ENCODE results near the gene RBM27. TPM values are rescaled to one million over a fixed set of nuclear protein-coding genes. Genes with fewer than 3 reads are reported as not detected.
A peak's percentile ranks its signal among the peaks of the same experiment; 100 is the strongest.

RBM27 gene
- polyA plus RNA-seq, 1 of the 3 experiments (the other 2 are of a cell fraction) = 8.2 TPM

- no peak for TF ChIP-seq RAD21 (IDR thresholded peaks at IDR 0.05; ENCODE audit: low read length)
- TF ChIP-seq RFX5 (IDR thresholded peaks at IDR 0.05; ENCODE audit: low read length) = no peak
- TF ChIP-seq MEF2A (IDR thresholded peaks at IDR 0.05; ENCODE audit: borderline replicate concordance, low read depth) = no peak
- TF ChIP-seq GATA2 (CRISPR knock-in tag; IDR thresholded peaks at IDR 0.05) = peak; percentile 96
- TF ChIP-seq, protein P1, sequence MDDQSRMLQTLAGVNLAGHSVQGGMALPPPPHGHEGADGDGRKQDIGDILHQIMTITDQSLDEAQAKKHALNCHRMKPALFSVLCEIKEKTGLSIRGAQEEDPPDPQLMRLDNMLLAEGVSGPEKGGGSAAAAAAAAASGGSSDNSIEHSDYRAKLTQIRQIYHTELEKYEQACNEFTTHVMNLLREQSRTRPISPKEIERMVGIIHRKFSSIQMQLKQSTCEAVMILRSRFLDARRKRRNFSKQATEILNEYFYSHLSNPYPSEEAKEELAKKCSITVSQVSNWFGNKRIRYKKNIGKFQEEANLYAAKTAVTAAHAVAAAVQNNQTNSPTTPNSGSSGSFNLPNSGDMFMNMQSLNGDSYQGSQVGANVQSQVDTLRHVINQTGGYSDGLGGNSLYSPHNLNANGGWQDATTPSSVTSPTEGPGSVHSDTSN (IDR thresholded peaks at IDR 0.05) = peak; percentile 100
- TF ChIP-seq CHD2 (IDR thresholded peaks at IDR 0.05; ENCODE audit: low read length, partially characterized antibody) = peak; percentile 96
- TF ChIP-seq MXI1 (IDR thresholded peaks at IDR 0.05; ENCODE audit: low read depth, low read length) = peak; percentile 92
- TF ChIP-seq ZBTB33 (IDR thresholded peaks at IDR 0.05; ENCODE audit: borderline replicate concordance, low read depth) = 0 out of 2 replicates have a peak, but pooled peaks have one; percentile 19
- TF ChIP-seq FOXM1 (IDR thresholded peaks at IDR 0.05; ENCODE audit: low read depth) = no peak
- peak; percentile 95 for TF ChIP-seq TAF1 (IDR thresholded peaks at IDR 0.05; ENCODE audit: borderline replicate concordance, low read depth, low read length)
- no peak for TF ChIP-seq GABPA (IDR thresholded peaks at IDR 0.05; ENCODE audit: low read depth)
- peak; percentile 72 for TF ChIP-seq ELF1 (IDR thresholded peaks at IDR 0.05)
- TF ChIP-seq, protein P2, sequence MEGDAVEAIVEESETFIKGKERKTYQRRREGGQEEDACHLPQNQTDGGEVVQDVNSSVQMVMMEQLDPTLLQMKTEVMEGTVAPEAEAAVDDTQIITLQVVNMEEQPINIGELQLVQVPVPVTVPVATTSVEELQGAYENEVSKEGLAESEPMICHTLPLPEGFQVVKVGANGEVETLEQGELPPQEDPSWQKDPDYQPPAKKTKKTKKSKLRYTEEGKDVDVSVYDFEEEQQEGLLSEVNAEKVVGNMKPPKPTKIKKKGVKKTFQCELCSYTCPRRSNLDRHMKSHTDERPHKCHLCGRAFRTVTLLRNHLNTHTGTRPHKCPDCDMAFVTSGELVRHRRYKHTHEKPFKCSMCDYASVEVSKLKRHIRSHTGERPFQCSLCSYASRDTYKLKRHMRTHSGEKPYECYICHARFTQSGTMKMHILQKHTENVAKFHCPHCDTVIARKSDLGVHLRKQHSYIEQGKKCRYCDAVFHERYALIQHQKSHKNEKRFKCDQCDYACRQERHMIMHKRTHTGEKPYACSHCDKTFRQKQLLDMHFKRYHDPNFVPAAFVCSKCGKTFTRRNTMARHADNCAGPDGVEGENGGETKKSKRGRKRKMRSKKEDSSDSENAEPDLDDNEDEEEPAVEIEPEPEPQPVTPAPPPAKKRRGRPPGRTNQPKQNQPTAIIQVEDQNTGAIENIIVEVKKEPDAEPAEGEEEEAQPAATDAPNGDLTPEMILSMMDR (IDR thresholded peaks at IDR 0.05) = no peak
Observed at GRCh38 chr5:146203011-146203871, at the start of gene RBM27 (continued).

GRCh38 chr5:146158255-146158654 is 45.1 kb upstream of the RBM27 start:
- Histone ChIP-seq H3K9ac (no peak overlapping the region), H3K4me2 (no peak overlapping the region), H3K36me3 (replicated peaks in 1 of 2; ENCODE audit: control insufficient read depth in 1 of 2, insufficient read depth in 2 of 2, low read length in 1 of 2) (peaks cover 84 to 90% of the 10 kb centered on the region in 2 experiments), H2AFZ (ENCODE audit: low read depth) (no peak overlapping the region), H3K9me2 (no peaks in the 10 kb centered on the region), H3K27me3 (ENCODE audit: insufficient read depth) (no peaks in the 10 kb centered on the region), H3F3A (replicated peaks; ENCODE audit: insufficient read depth) (no peaks in the 10 kb centered on the region), H3K4me1 (ENCODE audit: control insufficient read depth in 1 of 2, insufficient read depth in 2 of 2, low read depth in 1 of 2, low read length in 1 of 2) (no peaks in the 10 kb centered on the region), H3K79me2 (ENCODE audit: insufficient read depth) (no peaks in the 10 kb centered on the region), H3K27ac (ENCODE audit: low read depth in 2 of 2, low read length in 1 of 2) (no peak overlapping the region), H3K9me3 (no peaks in the 10 kb centered on the region), H3K4me3 (ENCODE audit: low read depth in 2 of 2, low read length in 1 of 2) (no peak overlapping the region), H4K20me1 (ENCODE audit: insufficient read depth) (no peaks in the 10 kb centered on the region)
- no peak for DNase-seq
- CTCF ChIA-PET = no interaction called here
- POLR2A ChIA-PET = no interaction called here
- TF ChIP-seq, protein P3, sequence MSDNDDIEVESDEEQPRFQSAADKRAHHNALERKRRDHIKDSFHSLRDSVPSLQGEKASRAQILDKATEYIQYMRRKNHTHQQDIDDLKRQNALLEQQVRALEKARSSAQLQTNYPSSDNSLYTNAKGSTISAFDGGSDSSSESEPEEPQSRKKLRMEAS (IDR thresholded peaks at IDR 0.05; ENCODE audit: low read depth) = no peak
- TF ChIP-seq TEAD4 (IDR thresholded peaks at IDR 0.05; ENCODE audit: borderline replicate concordance, insufficient read depth) = no peak
- no peak for TF ChIP-seq POLR2AphosphoS5 (IDR thresholded peaks at IDR 0.05; ENCODE audit: low read depth, low read length)
- TF ChIP-seq, protein P1 (IDR thresholded peaks at IDR 0.05) = no peak
- TF ChIP-seq CHD2 (IDR thresholded peaks at IDR 0.05; ENCODE audit: low read length, partially characterized antibody) = no peak
- TF ChIP-seq SMC3 (IDR thresholded peaks at IDR 0.05; ENCODE audit: low read depth, low read length) = no peak
- TF ChIP-seq GATA2 (CRISPR knock-in tag; IDR thresholded peaks at IDR 0.05) = no peak
- TF ChIP-seq RCOR1 (IDR thresholded peaks at IDR 0.05; ENCODE audit: low read length) = no peak
- TF ChIP-seq, protein P2 (IDR thresholded peaks at IDR 0.05) = no peak
- no peak for TF ChIP-seq ZBTB33 (IDR thresholded peaks at IDR 0.05; ENCODE audit: borderline replicate concordance, low read depth)
- no peak for TF ChIP-seq FOXM1 (IDR thresholded peaks at IDR 0.05; ENCODE audit: low read depth)
- TF ChIP-seq ELF1 (IDR thresholded peaks at IDR 0.05) = no peak
